Measurements from ENCODE around the gene CTU1. TPM values are rescaled to one million over a fixed set of nuclear protein-coding genes. Genes with fewer than 3 reads are reported as not detected.

Gene CTU1
- total RNA-seq, 4 donors from 2014 or later = 7.1 to 14.2 (median 9.5) TPM

DNA sequence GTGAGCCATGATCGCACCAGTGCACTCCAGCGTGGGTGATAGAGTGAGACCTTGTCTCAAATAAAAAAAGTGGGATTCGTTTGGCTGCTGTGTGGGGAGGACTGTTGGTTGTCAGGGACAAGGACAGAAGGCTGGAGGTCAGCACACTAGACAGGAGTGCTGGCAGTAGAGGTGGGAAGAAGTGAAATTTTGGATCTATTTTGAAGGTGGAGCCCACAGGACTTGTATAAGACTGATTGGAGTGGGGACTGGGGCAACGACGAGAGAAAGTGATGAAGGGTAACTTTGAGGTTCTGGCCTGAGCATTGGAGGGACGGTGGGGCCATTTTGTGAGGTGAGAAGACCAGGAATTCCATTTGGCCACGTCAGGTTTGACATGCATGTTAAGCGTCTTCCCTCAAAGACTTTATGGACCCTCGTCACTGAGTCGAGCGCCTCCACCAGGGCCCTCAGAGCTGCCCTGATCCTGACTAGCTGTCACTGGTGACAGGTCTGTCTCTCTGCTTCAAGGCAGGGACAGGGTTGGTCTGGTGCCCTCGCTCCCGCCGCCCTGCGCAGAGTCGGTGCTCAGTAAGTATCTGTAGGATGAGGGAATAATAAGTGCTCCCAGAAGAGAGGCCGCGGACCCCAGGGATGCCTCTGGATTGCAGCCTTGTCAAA is 673 bp downstream of the CTU1 start:
- no peak for ATAC-seq (ENCODE audit: low FRiP score)
- DNase-seq (ENCODE audit: low spot score) = peak; percentile 31
- TF ChIP-seq, protein P1, sequence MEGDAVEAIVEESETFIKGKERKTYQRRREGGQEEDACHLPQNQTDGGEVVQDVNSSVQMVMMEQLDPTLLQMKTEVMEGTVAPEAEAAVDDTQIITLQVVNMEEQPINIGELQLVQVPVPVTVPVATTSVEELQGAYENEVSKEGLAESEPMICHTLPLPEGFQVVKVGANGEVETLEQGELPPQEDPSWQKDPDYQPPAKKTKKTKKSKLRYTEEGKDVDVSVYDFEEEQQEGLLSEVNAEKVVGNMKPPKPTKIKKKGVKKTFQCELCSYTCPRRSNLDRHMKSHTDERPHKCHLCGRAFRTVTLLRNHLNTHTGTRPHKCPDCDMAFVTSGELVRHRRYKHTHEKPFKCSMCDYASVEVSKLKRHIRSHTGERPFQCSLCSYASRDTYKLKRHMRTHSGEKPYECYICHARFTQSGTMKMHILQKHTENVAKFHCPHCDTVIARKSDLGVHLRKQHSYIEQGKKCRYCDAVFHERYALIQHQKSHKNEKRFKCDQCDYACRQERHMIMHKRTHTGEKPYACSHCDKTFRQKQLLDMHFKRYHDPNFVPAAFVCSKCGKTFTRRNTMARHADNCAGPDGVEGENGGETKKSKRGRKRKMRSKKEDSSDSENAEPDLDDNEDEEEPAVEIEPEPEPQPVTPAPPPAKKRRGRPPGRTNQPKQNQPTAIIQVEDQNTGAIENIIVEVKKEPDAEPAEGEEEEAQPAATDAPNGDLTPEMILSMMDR (IDR thresholded peaks at IDR 0.05) = no peak

DNA sequence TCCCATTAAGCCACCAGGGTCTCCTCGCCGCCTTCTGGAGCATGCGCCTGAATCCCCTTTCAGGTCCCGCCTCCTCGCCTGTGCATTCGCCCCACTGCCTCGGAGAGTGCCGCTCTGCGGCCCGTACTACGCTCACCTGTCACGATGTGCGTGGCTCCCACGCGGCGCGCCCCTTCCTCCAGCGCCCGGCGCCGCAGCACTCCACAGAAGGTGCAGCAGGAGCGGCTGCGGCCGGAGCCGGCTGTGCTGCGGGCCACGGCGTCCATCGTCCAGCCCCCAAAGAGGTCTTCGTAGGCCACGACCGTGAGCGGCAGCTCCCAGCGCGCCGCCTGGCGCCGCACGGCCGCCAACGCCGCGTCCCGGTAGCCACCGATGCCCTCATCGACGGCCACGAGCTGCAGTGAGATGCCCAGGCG is 4.3 kb downstream of the CTU1 start:
- ATAC-seq (ENCODE audit: low FRiP score) (no peak), DNase-seq (ENCODE audit: low spot score) (no peak)
- TF ChIP-seq, protein P1 (IDR thresholded peaks at IDR 0.05) = no peak

GRCh38 chr19:51102991-51103390 is 5.2 kb downstream of the CTU1 start:
- TF ChIP-seq, protein P1 (IDR thresholded peaks at IDR 0.05) = no peak
- DNase-seq (ENCODE audit: low spot score) = no peak
- ATAC-seq (ENCODE audit: low FRiP score) = no peak

- TF ChIP-seq, protein P1 (IDR thresholded peaks at IDR 0.05) = no peak
- DNase-seq (ENCODE audit: low spot score) = no peak
- ATAC-seq (ENCODE audit: low FRiP score) = no peak
Measured at GRCh38 chr19:51101171-51101865, 6.9 kb downstream of the CTU1 start.

DNA sequence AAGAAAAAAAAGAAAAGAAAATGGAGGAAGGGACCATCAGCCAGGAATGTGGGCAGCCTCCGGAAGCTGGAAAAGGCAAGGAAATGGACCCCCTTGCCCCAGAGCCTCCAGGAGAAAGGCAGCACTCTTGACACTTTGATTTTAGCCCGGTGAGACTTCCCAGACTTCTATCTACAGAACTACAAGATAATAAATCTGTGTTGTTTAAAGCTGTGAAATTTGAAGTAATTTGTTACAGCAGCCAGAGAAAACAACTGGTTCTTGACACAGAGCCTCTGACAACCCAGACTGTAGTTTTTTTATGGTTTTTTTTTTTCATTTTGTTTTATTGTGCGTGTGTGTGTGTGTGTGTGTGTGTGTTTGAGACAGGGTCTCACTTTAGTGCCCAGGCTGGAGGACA is 7.6 kb downstream of the CTU1 start:
- TF ChIP-seq, protein P1 (IDR thresholded peaks at IDR 0.05) = no peak
- DNase-seq (ENCODE audit: low spot score) = no peak
- ATAC-seq (ENCODE audit: low FRiP score) = no peak

DNA sequence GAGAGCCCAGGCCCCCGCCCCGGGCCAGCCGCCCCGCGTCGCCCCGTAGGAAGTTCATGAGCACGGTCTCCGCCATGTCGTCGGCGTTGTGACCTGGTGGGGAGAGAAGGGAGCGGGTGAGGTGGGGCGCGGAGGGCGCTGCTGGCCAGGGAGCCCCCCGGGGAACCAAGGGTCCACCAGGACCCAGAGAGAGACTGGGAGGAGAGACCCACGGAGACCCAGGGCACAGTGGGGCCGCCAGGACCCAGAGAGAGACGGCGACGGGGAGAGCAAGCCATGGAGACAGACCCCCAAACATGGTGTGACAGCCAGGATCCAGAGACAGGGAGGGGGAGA is 9.2 kb downstream of the CTU1 start:
- TF ChIP-seq, protein P1 (IDR thresholded peaks at IDR 0.05) = no peak
- DNase-seq (ENCODE audit: low spot score) (no peak), ATAC-seq (ENCODE audit: low FRiP score) (peak; percentile 9)

Data from omental fat pad (tissue), 4 donors.